ENCODE results near the gene NTN5.
A peak's percentile ranks its signal among the peaks of the same experiment; 100 is the strongest.
"Not testable (repeated sequence)": the region's sequence is repeated elsewhere in the genome, so short reads cannot be mapped to it uniquely, and the experiment has no call there.

Gene NTN5

DNA sequence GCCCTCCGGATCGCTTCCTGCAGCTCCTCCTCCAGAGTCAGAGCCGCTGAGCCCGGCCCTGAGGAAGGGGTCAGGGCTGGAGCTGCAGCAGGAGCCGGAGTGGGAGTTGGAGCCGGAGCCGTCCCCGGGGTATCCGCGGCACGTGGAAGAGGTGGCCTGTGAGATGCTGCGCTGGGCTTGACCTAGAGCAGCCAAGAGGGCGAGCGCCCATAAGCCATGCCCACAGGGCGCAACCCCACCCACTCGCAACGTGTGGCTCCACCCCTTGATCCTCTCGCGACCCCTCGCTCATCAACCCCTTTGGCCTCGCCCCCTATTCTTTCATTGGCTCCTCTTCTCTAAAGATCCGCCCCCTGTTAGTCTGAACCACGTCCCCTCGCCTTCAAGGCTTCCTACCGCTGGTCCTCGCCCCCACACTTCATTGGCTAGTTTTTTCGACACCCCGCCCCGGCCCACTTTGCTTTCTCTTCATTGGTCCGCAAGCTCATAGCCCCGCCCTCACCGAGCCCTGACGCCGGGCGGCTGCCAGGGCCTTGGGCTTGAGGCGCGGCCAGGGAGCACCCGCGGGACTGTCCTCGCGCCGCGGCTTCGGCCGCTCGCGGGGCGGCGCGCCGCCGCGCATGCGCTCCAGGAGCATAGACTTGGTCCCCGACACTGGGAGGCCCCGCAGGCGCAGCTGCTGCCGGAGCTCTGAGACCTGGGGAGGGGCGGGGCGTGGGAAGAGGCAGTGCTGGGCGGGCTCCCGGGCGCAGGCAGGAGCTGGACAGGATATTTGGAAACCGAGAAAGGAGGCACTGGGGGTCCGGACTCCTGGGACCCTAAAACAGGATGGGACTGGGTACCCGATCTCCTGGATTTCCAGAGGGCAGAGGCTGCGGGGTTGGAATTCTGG, 41.3 kb upstream of the NTN5 start:
- H3K4me1 ChIP-seq (ENCODE audit: control insufficient read depth, insufficient read depth, low read length), result peaks cover 10% of the 10 kb centered on the region
- H3K4me3 ChIP-seq (ENCODE audit: low read length), result peak overlapping the region; percentile 82
- peak overlapping the region; percentile 86 for H3K27ac ChIP-seq (ENCODE audit: low read depth, low read length)
- peak overlapping the region; percentile 38 for H3K9ac ChIP-seq (ENCODE audit: low read length)
- no peaks in the 10 kb centered on the region for H3K27me3 ChIP-seq (ENCODE audit: control insufficient read depth, insufficient read depth, low read length)
- no peaks in the 10 kb centered on the region for H3K36me3 ChIP-seq (ENCODE audit: control insufficient read depth, insufficient read depth, low read length)

DNA sequence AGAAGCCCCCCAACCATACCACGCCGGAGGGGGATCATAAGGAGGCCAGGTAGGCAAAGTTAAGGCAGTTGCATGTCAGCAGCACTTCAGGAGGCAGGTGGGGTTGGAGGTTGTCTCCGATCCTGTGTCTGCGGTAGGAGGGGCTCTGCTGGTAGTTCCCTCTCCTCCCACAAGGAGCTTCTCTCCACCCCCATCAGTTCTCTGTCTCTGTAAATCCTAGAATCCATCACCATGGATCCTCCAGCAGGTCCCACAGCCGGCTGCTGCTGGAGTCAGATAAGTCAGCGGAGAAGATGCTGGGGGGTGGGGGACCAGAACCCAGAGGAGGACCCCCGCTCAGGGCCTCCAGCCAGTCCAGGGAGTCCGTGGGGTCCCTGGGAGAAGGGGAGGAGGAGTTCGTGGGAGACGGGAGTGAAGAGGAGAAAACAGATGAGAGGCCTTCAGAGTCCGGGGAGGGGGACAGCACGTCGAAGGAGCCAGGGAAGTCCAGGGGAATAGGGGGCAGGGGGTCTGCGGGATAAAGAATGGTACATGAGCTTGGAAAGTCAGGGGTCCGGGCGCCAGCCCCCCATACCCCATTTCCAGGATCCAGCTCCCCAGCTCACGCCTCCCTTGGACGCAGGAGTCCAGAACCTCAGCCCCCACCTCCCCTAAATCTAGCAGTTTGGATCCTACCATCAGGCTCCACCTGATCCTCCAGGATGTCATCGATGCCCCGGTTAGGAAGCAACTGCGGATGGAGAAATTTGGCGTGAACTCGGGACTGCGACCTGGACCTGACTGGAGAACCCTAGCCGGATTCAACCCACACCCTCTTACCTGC, 40.4 kb upstream of the NTN5 start:
- no peak overlapping the region for H3K27ac ChIP-seq (ENCODE audit: low read depth, low read length)
- H3K9ac ChIP-seq (ENCODE audit: low read length), result no peak overlapping the region

DNA sequence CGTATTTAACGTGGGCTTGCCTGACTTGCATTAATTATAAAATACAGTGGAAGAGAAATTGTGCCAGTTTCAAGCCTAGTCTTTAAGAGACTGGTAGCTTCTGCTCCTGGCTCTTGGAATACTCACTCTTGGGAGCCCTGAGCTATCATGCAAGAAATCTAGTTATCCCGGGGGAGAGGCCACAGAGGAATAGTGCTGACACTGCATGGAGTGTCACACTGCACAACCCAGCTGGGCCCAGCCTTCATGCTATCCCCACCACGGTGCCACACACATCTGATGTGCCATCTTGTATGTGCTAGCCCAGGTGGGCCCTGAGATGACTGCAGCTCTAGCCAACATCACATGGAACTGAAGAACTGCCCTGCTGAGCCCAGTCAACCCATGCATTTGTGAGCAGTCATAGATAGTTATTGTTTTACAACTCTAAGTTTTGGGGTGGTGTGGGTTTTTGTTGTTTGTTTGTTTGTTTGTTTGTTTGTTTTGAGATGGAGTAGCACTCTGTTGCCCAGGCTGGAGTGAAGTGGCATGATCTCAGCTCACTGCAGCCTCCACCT, 38.4 kb upstream of the NTN5 start:
- no peaks in the 10 kb centered on the region for H3K27me3 ChIP-seq (ENCODE audit: control insufficient read depth, insufficient read depth, low read length)
- peaks cover 10% of the 10 kb centered on the region for H3K4me1 ChIP-seq (ENCODE audit: control insufficient read depth, insufficient read depth, low read length)
- H3K36me3 ChIP-seq (ENCODE audit: control insufficient read depth, insufficient read depth, low read length), result no peaks in the 10 kb centered on the region
- H3K27ac ChIP-seq (ENCODE audit: low read depth, low read length), result no peak overlapping the region
- no peak overlapping the region for H3K9ac ChIP-seq (ENCODE audit: low read length)
- no peak overlapping the region for H3K4me3 ChIP-seq (ENCODE audit: low read length)

More for the DNA sequence above, 40.4 kb upstream of the NTN5 start:
- Histone ChIP-seq H3K36me3 (ENCODE audit: control insufficient read depth, insufficient read depth, low read length) (no peaks in the 10 kb centered on the region), H3K27me3 (ENCODE audit: control insufficient read depth, insufficient read depth, low read length) (no peaks in the 10 kb centered on the region), H3K4me1 (ENCODE audit: control insufficient read depth, insufficient read depth, low read length) (peaks cover 10% of the 10 kb centered on the region), H3K4me3 (ENCODE audit: low read length) (peak overlapping the region; percentile 82)

DNA sequence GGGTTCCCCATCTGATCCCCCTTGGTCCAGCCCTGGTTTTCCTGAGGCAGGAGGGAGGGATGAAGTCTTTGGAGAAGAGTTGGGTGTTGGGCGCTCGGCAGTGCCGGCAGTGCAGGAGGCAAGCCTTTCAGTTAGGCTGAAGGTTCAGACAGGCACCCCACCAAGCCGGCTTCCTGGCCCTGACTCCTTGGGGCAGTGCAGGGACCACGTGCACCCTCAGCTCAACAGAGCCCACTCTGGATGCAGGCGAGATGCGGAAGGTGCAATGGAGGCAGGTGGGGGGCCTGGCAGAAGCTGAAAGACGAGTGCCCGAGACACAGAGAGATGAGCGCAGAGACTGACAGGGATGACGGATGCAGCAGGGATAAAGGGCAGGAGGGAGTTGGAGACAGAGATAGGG, 35.7 kb upstream of the NTN5 start:
- Histone ChIP-seq H3K27ac (ENCODE audit: low read depth, low read length) (no peak overlapping the region), H3K36me3 (ENCODE audit: control insufficient read depth, insufficient read depth, low read length) (no peaks in the 10 kb centered on the region), H3K9ac (ENCODE audit: low read length) (no peak overlapping the region), H3K4me1 (ENCODE audit: control insufficient read depth, insufficient read depth, low read length) (no peaks in the 10 kb centered on the region), H3K27me3 (ENCODE audit: control insufficient read depth, insufficient read depth, low read length) (no peaks in the 10 kb centered on the region), H3K4me3 (ENCODE audit: low read length) (no peak overlapping the region)

DNA sequence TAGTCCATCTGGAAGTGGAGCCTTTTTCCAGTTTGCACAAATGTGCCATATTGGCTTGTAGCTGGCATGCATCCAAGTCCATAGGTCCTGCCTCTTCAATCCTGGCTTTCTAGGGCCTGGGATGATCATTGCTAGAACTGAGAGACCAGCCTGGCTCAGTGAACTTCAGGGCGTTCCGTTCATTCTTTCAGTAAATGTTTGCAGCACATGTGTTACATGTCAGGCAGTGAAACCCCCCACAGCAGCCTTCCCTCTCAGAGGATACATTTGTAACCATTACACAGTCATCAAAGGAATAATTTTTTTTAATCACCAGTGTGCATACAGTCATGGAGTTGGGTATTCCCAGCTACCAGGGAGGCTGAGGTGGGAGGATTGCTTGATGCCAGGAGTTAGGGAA, 32.6 kb upstream of the NTN5 start:
- H3K4me3 ChIP-seq (ENCODE audit: low read length), result no peak overlapping the region
- H3K36me3 ChIP-seq (ENCODE audit: control insufficient read depth, insufficient read depth, low read length), result no peaks in the 10 kb centered on the region
- no peaks in the 10 kb centered on the region for H3K27me3 ChIP-seq (ENCODE audit: control insufficient read depth, insufficient read depth, low read length)
- no peak overlapping the region for H3K27ac ChIP-seq (ENCODE audit: low read depth, low read length)
- H3K4me1 ChIP-seq (ENCODE audit: control insufficient read depth, insufficient read depth, low read length), result no peaks in the 10 kb centered on the region
- no peak overlapping the region for H3K9ac ChIP-seq (ENCODE audit: low read length)

DNA sequence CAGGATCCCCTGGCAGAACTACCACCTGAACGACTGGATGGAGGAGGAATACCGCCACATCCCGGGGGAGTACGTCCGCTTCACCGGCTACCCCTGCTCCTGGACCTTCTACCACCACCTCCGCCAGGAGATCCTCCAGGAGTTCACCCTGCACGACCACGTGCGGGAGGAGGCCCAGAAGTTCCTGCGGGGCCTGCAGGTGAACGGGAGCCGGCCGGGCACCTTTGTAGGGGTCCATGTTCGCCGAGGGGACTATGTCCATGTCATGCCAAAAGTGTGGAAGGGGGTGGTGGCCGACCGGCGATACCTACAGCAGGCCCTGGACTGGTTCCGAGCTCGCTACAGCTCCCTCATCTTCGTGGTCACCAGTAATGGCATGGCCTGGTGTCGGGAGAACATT, 30.5 kb upstream of the NTN5 start:
- no peak overlapping the region for H3K9ac ChIP-seq (ENCODE audit: low read length)
- no peaks in the 10 kb centered on the region for H3K27me3 ChIP-seq (ENCODE audit: control insufficient read depth, insufficient read depth, low read length)
- no peak overlapping the region for H3K27ac ChIP-seq (ENCODE audit: low read depth, low read length)
- H3K4me1 ChIP-seq (ENCODE audit: control insufficient read depth, insufficient read depth, low read length), result no peaks in the 10 kb centered on the region
- H3K36me3 ChIP-seq (ENCODE audit: control insufficient read depth, insufficient read depth, low read length), result no peaks in the 10 kb centered on the region
- H3K4me3 ChIP-seq (ENCODE audit: low read length), result no peak overlapping the region

DNA sequence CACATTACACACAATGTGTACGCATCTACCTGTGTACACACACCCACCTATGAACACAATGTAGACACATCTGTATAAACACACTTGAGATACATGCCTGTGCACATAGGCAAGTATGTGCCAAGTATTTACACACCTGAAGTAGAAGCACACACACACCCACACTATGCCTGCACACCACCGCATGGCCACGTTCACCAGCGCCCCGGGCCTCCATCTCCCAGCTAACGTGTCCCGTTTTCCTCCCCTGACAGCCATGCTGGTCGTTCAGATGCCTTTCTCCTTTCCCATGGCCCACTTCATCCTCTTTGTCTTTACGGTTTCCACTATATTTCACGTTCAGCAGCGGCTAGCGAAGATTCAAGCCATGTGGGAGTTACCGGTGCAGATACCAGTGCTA, 29.9 kb upstream of the NTN5 start:
- Histone ChIP-seq H3K4me1 (ENCODE audit: control insufficient read depth, insufficient read depth, low read length) (no peaks in the 10 kb centered on the region), H3K27me3 (ENCODE audit: control insufficient read depth, insufficient read depth, low read length) (no peaks in the 10 kb centered on the region), H3K9ac (ENCODE audit: low read length) (no peak overlapping the region), H3K36me3 (ENCODE audit: control insufficient read depth, insufficient read depth, low read length) (no peaks in the 10 kb centered on the region), H3K27ac (ENCODE audit: low read depth, low read length) (no peak overlapping the region), H3K4me3 (ENCODE audit: low read length) (no peak overlapping the region)

DNA sequence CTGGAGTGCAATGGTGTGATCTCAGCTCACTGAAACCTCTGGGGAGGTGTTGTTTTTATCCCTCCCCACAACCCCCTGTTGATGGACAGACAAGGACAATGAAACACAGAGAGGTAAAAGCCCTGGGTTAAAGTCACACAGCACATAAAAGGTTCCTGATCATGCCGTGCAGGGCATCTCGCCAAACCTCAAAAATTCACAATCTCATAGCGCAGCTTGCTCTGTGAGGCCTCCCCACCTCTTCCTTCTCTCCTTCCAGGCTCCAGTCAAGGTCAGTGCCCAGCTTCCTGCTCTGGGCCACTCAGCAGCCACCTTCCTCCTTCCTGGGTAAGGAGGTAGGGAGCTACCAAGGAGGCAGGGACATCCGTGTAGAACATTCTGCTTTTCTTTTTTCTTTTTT, 25.2 kb upstream of the NTN5 start:
- Histone ChIP-seq H3K36me3 (ENCODE audit: control insufficient read depth, insufficient read depth, low read length) (no peaks in the 10 kb centered on the region), H3K27me3 (ENCODE audit: control insufficient read depth, insufficient read depth, low read length) (peaks cover 11% of the 10 kb centered on the region), H3K4me3 (ENCODE audit: low read length) (peak overlapping the region; percentile 27), H3K27ac (ENCODE audit: low read depth, low read length) (no peak overlapping the region), H3K9ac (ENCODE audit: low read length) (no peak overlapping the region), H3K4me1 (ENCODE audit: control insufficient read depth, insufficient read depth, low read length) (no peaks in the 10 kb centered on the region)

DNA sequence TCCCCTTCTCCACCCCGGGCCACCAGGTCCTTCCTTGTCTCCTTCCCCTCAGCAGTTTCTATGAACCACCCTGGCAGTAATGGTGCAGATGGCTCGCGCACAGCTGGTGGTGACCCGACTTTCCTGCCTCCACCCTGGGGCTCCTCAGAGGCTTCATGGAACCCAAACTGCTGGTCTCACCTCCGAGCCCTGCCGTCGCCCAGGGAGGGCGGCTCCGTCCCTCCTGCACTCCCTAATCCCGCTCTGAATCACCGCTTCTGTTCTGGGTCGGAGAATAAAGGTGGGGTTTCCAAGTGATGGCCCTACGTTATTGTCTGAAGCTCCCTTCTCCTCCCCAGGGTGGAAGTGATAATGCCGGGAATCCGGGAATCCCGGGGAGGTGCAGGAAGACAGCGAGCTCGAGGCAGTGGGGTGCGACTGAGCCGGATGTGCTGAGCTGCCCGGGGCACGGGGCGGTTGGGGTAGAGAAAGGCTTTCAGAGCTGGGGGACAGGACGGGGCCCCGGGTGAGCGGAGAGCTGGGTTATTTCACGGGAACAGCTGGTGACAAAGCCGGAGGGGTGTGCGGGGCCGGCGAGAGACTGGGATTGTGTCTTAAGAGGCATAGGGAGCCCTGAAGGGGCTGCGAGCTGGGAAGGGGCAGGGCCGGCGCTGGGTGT, 23.7 kb upstream of the NTN5 start:
- H3K27ac ChIP-seq (ENCODE audit: low read depth, low read length), result no peak overlapping the region
- peak overlapping the region; percentile 73 for H3K4me3 ChIP-seq (ENCODE audit: low read length)
- peaks cover 11% of the 10 kb centered on the region for H3K27me3 ChIP-seq (ENCODE audit: control insufficient read depth, insufficient read depth, low read length)
- no peaks in the 10 kb centered on the region for H3K36me3 ChIP-seq (ENCODE audit: control insufficient read depth, insufficient read depth, low read length)
- H3K4me1 ChIP-seq (ENCODE audit: control insufficient read depth, insufficient read depth, low read length), result no peaks in the 10 kb centered on the region
- peak overlapping the region; percentile 68 for H3K9ac ChIP-seq (ENCODE audit: low read length)

DNA sequence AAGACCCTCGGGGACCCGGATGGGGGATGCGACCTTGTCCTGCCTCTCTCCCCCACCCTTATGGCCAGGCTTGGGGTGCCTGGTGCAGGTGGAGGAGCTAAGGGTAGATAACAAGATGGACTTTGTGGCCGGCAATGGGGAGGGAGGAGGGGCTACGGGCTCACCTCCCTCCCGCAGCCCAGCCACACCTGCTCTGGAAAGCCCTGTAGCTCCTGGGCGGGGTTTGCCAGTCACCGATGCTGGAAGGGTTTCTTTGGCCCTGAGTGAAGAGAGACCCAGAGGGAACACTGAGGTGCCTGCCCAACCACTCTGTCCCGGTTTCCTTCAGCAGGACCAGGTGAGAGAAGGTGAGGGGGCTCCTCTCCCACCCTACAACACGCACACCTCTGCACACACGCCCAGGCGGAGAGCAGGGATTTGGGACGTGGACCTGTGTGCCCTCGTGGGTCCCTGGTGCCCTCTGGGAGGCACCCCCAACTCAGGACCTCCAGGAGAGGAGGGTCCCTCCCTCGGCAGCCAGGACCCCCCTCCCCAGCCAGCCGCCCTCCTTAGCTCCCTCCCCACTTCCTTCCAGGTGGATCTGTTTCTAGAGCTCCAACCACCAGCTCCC, 23.0 kb upstream of the NTN5 start, which contains the start of gene FUT2:
Gene FUT2 (plus strand): TSS at position 229 of the 610 bp plus-strand sequence. CDS start 6,986 bp downstream, outside the sequence.
- no peaks in the 10 kb centered on the region for H3K36me3 ChIP-seq (ENCODE audit: control insufficient read depth, insufficient read depth, low read length)
- peaks cover 11% of the 10 kb centered on the region for H3K27me3 ChIP-seq (ENCODE audit: control insufficient read depth, insufficient read depth, low read length)
- no peak within 1 kb of the TSS for H3K27ac ChIP-seq (ENCODE audit: low read depth, low read length)
- peak within 1 kb of the TSS; percentile 68 for H3K9ac ChIP-seq (ENCODE audit: low read length)
- no peaks in the 10 kb centered on the region for H3K4me1 ChIP-seq (ENCODE audit: control insufficient read depth, insufficient read depth, low read length)
- peak within 1 kb of the TSS; percentile 73 for H3K4me3 ChIP-seq (ENCODE audit: low read length)

DNA sequence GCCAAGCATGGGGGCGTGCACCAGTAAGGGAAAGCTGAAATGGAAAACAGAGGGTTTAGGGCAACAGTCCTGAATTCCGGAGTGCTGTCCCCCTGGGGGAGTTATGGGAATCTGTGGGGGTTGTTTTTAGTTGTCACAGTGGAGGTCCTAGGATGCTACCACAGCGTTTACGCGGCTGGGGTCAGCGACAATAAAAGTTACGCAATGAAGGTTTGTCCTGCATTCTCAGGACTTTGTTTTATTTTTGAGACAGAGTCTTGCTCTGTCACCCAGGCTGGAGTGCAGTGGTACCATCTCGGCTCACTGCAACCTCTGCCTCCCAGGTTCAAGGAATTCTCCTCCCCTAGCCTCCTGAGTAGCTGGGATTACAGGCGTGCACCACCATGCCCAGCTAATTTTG, 20.8 kb upstream of the NTN5 start:
- peaks cover 11% of the 10 kb centered on the region for H3K27me3 ChIP-seq (ENCODE audit: control insufficient read depth, insufficient read depth, low read length)
- not testable (repeated sequence) for H3K27ac ChIP-seq (ENCODE audit: low read depth, low read length); H3K4me3 ChIP-seq (ENCODE audit: low read length); H3K4me1 ChIP-seq (ENCODE audit: control insufficient read depth, insufficient read depth, low read length); H3K9ac ChIP-seq (ENCODE audit: low read length); H3K36me3 ChIP-seq (ENCODE audit: control insufficient read depth, insufficient read depth, low read length)

DNA sequence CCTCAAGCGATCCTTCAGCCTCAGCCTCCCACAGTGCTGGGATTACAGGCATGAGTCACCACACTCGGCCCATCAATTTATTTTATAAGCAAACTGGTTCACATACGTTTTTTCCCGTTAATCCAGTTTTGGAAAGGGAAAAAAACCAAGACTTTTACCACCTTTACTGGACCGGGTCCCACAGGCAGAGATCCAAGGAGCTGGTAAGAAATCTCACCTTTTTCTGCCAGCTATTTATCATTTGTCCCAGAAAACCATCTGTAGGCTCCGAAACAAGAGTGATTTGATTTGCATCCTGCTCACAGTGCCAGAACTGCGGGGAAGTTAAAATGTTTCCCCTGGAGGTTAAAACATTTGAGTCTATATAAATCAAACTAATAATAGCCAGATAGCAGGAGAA, 16.6 kb upstream of the NTN5 start:
- Histone ChIP-seq H3K4me3 (ENCODE audit: low read length) (no peak overlapping the region), H3K27ac (ENCODE audit: low read depth, low read length) (no peak overlapping the region), H3K9ac (ENCODE audit: low read length) (no peak overlapping the region), H3K36me3 (ENCODE audit: control insufficient read depth, insufficient read depth, low read length) (no peaks in the 10 kb centered on the region), H3K4me1 (ENCODE audit: control insufficient read depth, insufficient read depth, low read length) (no peaks in the 10 kb centered on the region), H3K27me3 (ENCODE audit: control insufficient read depth, insufficient read depth, low read length) (no peaks in the 10 kb centered on the region)
